H1 (cell line): ENCODE data around the gene RPUSD4. TPM values are rescaled to one million over a fixed set of nuclear protein-coding genes. Genes with fewer than 3 reads are reported as not detected.

Experiments used
- CTCF ChIA-PET: fragments of 300-600 bp; sonication (Branson Sonifier 250); formaldehyde crosslinking; loops from one replicate; lab custom pipeline; 2021; ENCODE audit not compliant: partially characterized antibody; lab: Charles Lee
- POLR2A ChIA-PET: fragments of 300-600 bp; sonication (Branson Sonifier 250); formaldehyde crosslinking; loops from one replicate; lab custom pipeline; 2021; ENCODE audit warnings: inconsistent platforms; ENCODE audit not compliant: partially characterized antibody; lab: Charles Lee
- DNase-seq, 2 experiments: peaks; one replicate each; pipeline versions ENCODE4 v3.0.0 to v3.0.0-alpha.2; 2010 to 2022; ENCODE audit warnings: low spot score in 2 of 2, low read depth in 1 of 2, mixed read lengths in 1 of 2
- FAIRE-seq: peaks from 2 replicates; lab custom pipeline; 2011; peaks lifted over from hg19 to GRCh38; lab: Jason Lieb, UNC
- H2AFZ ChIP-seq: 2 replicates; pipeline ENCODE4 v1.8.1; 2012; ENCODE audit warnings: low read length, inconsistent platforms
- H2AK5ac ChIP-seq: 2 replicates; pipeline ENCODE4 v1.6.1; 2013; ENCODE audit warnings: low read depth, low read length
- H2BK120ac ChIP-seq: replicated peaks from 2 replicates; pipeline ENCODE3; 2013; ENCODE audit warnings: low read depth, low read length, inconsistent platforms
- H2BK12ac ChIP-seq: 2 replicates; pipeline ENCODE4 v1.6.1; 2013; ENCODE audit warnings: low read depth, low read length
- H2BK15ac ChIP-seq: 2 replicates; pipeline ENCODE4 v1.6.1; 2013; ENCODE audit warnings: low read length
- H2BK20ac ChIP-seq: 2 replicates; pipeline ENCODE4 v1.6.1; 2013; ENCODE audit warnings: low read length
- H2BK5ac ChIP-seq: 2 replicates; pipeline ENCODE4 v1.6.1; 2013; ENCODE audit warnings: low read depth, low read length
- H3K14ac ChIP-seq: 2 replicates; pipeline ENCODE4 v1.6.1; 2013; ENCODE audit warnings: inconsistent platforms; ENCODE audit not compliant: insufficient read length
- H3K18ac ChIP-seq: 2 replicates; pipeline ENCODE4 v1.6.1; 2013; ENCODE audit warnings: low read length; ENCODE audit errors: extremely low read depth
- H3K23ac ChIP-seq: 2 replicates; pipeline ENCODE4 v1.6.1; 2013; ENCODE audit warnings: inconsistent platforms; ENCODE audit not compliant: insufficient read length
- H3K23me2 ChIP-seq: 2 replicates; pipeline ENCODE4 v1.6.1; 2013; ENCODE audit warnings: low read depth, low read length
- H3K27ac ChIP-seq: 2 replicates; pipeline ENCODE4 v1.6.1; 2011; ENCODE audit warnings: low read depth, low read length, inconsistent platforms
- H3K27me3 ChIP-seq, 4 experiments: replicated peaks in 1 of 4; 1 replicate in 1 of 4; 2 replicates in 3 of 4; pipeline versions ENCODE4 v1.6.1 to v1.8.1; 2011 to 2013; ENCODE audit warnings: low read length in 3 of 4, mild to moderate bottlenecking in 3 of 4, inconsistent platforms in 2 of 4, mixed read lengths in 2 of 4, moderate library complexity in 1 of 4; ENCODE audit not compliant: control insufficient read depth in 3 of 4, insufficient read depth in 3 of 4; ENCODE audit errors: extremely low read depth in 1 of 4
- H3K36me3 ChIP-seq, 4 experiments: 2 replicates each; pipeline versions ENCODE4 v1.6.1 to v1.8.1; 2011 to 2013; ENCODE audit warnings: mild to moderate bottlenecking in 4 of 4, low read length in 3 of 4, moderate library complexity in 2 of 4, control low read depth in 1 of 4, inconsistent platforms in 1 of 4; ENCODE audit not compliant: insufficient read depth in 4 of 4, control insufficient read depth in 2 of 4
- H3K4ac ChIP-seq: replicated peaks from 2 replicates; pipeline ENCODE3; 2013; ENCODE audit warnings: low read length, low read depth, mixed read lengths, inconsistent platforms; ENCODE audit not compliant: insufficient read length
- H3K4me1 ChIP-seq, 4 experiments: replicated peaks in 1 of 4; 1 replicate in 1 of 4; 2 replicates in 3 of 4; pipeline versions ENCODE4 v1.6.1 to v1.8.1; 2011 to 2013; ENCODE audit warnings: low read length in 3 of 4, inconsistent platforms in 2 of 4, mixed read lengths in 1 of 4; ENCODE audit not compliant: insufficient read depth in 4 of 4, control insufficient read depth in 3 of 4
- H3K4me2 ChIP-seq, 2 experiments: 2 replicates each; pipeline versions ENCODE4 v1.6.1 to v1.8.1; 2011 to 2013; ENCODE audit warnings: low read depth in 2 of 2, low read length in 2 of 2, control low read depth in 1 of 2, inconsistent platforms in 1 of 2, mild to moderate bottlenecking in 1 of 2; ENCODE audit not compliant: insufficient read depth in 1 of 2
- H3K4me3 ChIP-seq, 4 experiments: fragments of 200-600, 300-600 bp in 1 of 4; sonication (generic), shearing (Covaris generic), sonication (Bioruptor Twin) in 1 of 4; 2 replicates each; pipeline versions ENCODE4 v1.5.1 to v1.8.1; 2011 to 2016; ENCODE audit warnings: low read length in 4 of 4, low read depth in 3 of 4, control low read depth in 2 of 4, inconsistent platforms in 2 of 4, mild to moderate bottlenecking in 2 of 4, mixed read lengths in 1 of 4, moderate library complexity in 1 of 4; ENCODE audit not compliant: insufficient read depth in 2 of 4; ENCODE audit errors: extremely low read depth in 1 of 4
- H3K56ac ChIP-seq: replicated peaks from 2 replicates; pipeline ENCODE3; 2013; ENCODE audit warnings: low read depth, mild to moderate bottlenecking, mixed read lengths, low read length, inconsistent platforms; ENCODE audit not compliant: insufficient read length
- H3K79me1 ChIP-seq: 2 replicates; pipeline ENCODE4 v1.6.1; 2013; ENCODE audit warnings: low read depth, low read length, control low read depth
- H3K79me2 ChIP-seq, 2 experiments: 2 replicates each; pipeline versions ENCODE4 v1.6.1 to v1.8.1; 2012 to 2013; ENCODE audit warnings: low read length in 2 of 2, mild to moderate bottlenecking in 2 of 2, inconsistent platforms in 1 of 2; ENCODE audit not compliant: insufficient read depth in 2 of 2, control insufficient read depth in 1 of 2
- H3K9ac ChIP-seq, 4 experiments: replicated peaks in 1 of 4; 1 replicate in 1 of 4; 2 replicates in 3 of 4; pipeline versions ENCODE4 v1.6.1 to v1.8.1; 2011 to 2013; ENCODE audit warnings: low read depth in 3 of 4, low read length in 3 of 4, control low read depth in 2 of 4, mild to moderate bottlenecking in 2 of 4, moderate library complexity in 2 of 4, inconsistent platforms in 1 of 4; ENCODE audit errors: extremely low read depth in 1 of 4
- H3K9me3 ChIP-seq, 2 experiments: 2 replicates each; pipeline versions ENCODE4 v1.6.1 to v1.8.1; 2012 to 2013; ENCODE audit warnings: mild to moderate bottlenecking in 2 of 2, moderate library complexity in 2 of 2, control low read depth in 1 of 2, inconsistent platforms in 1 of 2, low read depth in 1 of 2, low read length in 1 of 2, mixed read lengths in 1 of 2; ENCODE audit not compliant: insufficient read depth in 2 of 2
- H4K20me1 ChIP-seq, 2 experiments: replicated peaks in 1 of 2; 2 replicates each; pipeline versions ENCODE3 to v1.8.1; 2011 to 2013; ENCODE audit warnings: inconsistent platforms in 2 of 2, low read length in 2 of 2, mild to moderate bottlenecking in 1 of 2; ENCODE audit not compliant: insufficient read depth in 2 of 2, control insufficient read depth in 1 of 2
- H4K5ac ChIP-seq: 2 replicates; pipeline ENCODE4 v1.6.1; 2013; ENCODE audit warnings: low read length, low read depth, mixed read lengths, inconsistent platforms; ENCODE audit not compliant: insufficient read length
- H4K8ac ChIP-seq: 2 replicates; pipeline ENCODE4 v1.8.0; 2013; ENCODE audit warnings: mild to moderate bottlenecking, moderate library complexity, low read length, inconsistent platforms; ENCODE audit not compliant: insufficient read depth; ENCODE audit errors: extremely low read depth
- H4K91ac ChIP-seq: replicated peaks from 2 replicates; pipeline ENCODE3; 2013; ENCODE audit warnings: low read length, mixed read lengths, inconsistent platforms; ENCODE audit not compliant: insufficient read length
- ASH2L ChIP-seq: fragments of 200-600, 300-600 bp; sonication (generic); IDR thresholded peaks from one replicate; pipeline ENCODE4 v1.7.1; 2017; ENCODE audit warnings: low read length
- BRCA1 ChIP-seq: IDR thresholded peaks from 2 replicates; pipeline ENCODE4 v1.6.1; 2012; ENCODE audit warnings: low read depth, low read length, improper control_type of control experiment
- CHD2 ChIP-seq: IDR thresholded peaks from 2 replicates; pipeline ENCODE4 v1.6.1; 2012; ENCODE audit warnings: low read length, improper control_type of control experiment
- EGR1 ChIP-seq: IDR thresholded peaks from 2 replicates; pipeline ENCODE4 v1.6.1; 2011; ENCODE audit warnings: low read depth, low read length, borderline replicate concordance
- HDAC2 ChIP-seq, 2 experiments: fragments of 300-600 bp in 1 of 2; sonication (generic) in 1 of 2; IDR thresholded peaks; 2 replicates each; pipeline ENCODE4 v1.6.1; 2011 to 2012; ENCODE audit warnings: low read depth in 2 of 2, low read length in 2 of 2, mild to moderate bottlenecking in 2 of 2, moderate library complexity in 2 of 2, borderline replicate concordance in 1 of 2, inconsistent platforms in 1 of 2
- HDAC6 ChIP-seq: IDR thresholded peaks from one replicate; pipeline ENCODE4 v1.7.1; 2012; ENCODE audit warnings: low read depth, mild to moderate bottlenecking, inconsistent platforms, low read length, moderate library complexity
- NANOG ChIP-seq: IDR thresholded peaks from 2 replicates; pipeline ENCODE4 v1.6.1; 2011; ENCODE audit warnings: low read length, low read depth, mild to moderate bottlenecking, inconsistent platforms; ENCODE audit not compliant: insufficient read depth, poor library complexity, severe bottlenecking
- PHF8 ChIP-seq: fragments of 200-600 bp; sonication (generic); conservative IDR thresholded peaks from 2 replicates; pipeline ENCODE4 v1.7.1; 2012; ENCODE audit warnings: low read depth, mild to moderate bottlenecking, inconsistent platforms, low read length, moderate library complexity
- POLR2A ChIP-seq, 2 experiments: IDR thresholded peaks; 1 replicate in 1 of 2; 2 replicates in 1 of 2; pipeline ENCODE4 v1.6.1; 2011; ENCODE audit warnings: low read depth in 2 of 2, low read length in 2 of 2, mild to moderate bottlenecking in 2 of 2; ENCODE audit errors: control extremely low read depth in 1 of 2
- SAP30 ChIP-seq: fragments of 300-600 bp; sonication (generic); IDR thresholded peaks from 2 replicates; pipeline ENCODE4 v1.7.1; 2012; ENCODE audit warnings: low read length, moderate library complexity, mild to moderate bottlenecking, inconsistent platforms; ENCODE audit not compliant: insufficient read depth, insufficient replicate concordance
- SIRT6 ChIP-seq: IDR thresholded peaks from one replicate; pipeline ENCODE4 v1.7.1; 2012; ENCODE audit warnings: low read length, inconsistent platforms
- SIX5 ChIP-seq: IDR thresholded peaks from 2 replicates; pipeline ENCODE4 v1.6.1; 2011; ENCODE audit warnings: mild to moderate bottlenecking, low read depth, low read length
- SP1 ChIP-seq: IDR thresholded peaks from 2 replicates; pipeline ENCODE4 v1.6.1; 2011; ENCODE audit warnings: low read depth, low read length
- SP2 ChIP-seq: IDR thresholded peaks from 2 replicates; pipeline ENCODE4 v1.6.1; 2012; ENCODE audit warnings: mild to moderate bottlenecking, low read length, inconsistent platforms
- TBP ChIP-seq: IDR thresholded peaks from 2 replicates; pipeline ENCODE4 v1.6.1; 2011; ENCODE audit warnings: low read depth, low read length, improper control_type of control experiment
- TCF12 ChIP-seq: IDR thresholded peaks from 2 replicates; pipeline ENCODE4 v1.6.1; 2011; ENCODE audit warnings: low read depth, mild to moderate bottlenecking, low read length
- WGBS, 2 experiments: shearing (Covaris generic) in 1 of 2; methylation state at CpG; one replicate each; pipeline versions ENCODE4 v1.1.6 to v1.1.7; 2013 to 2015; ENCODE audit warnings: low lambda C conversion rate in 2 of 2, mixed read lengths in 2 of 2, inconsistent platforms in 1 of 2, low coverage in 1 of 2, missing lambda C conversion rate in 1 of 2; ENCODE audit not compliant: insufficient replicate concordance in 2 of 2, insufficient coverage in 1 of 2, insufficient read length in 1 of 2; ENCODE audit errors: extremely low coverage in 1 of 2, missing lambda C conversion rate in 1 of 2; 5-methylcytosine and 5-hydroxymethylcytosine counted together
- polyA plus RNA-seq, 7 experiments: library from polyadenylated mRNA; depleted of rRNA in 3 of 7; stranded (reverse) in 5 of 7; unstranded in 2 of 7; fragments of >200 nt in 5 of 7; fragments of 200-250 nt in 2 of 7; gene quantifications; 1 replicate in 5 of 7; 2 replicates in 1 of 7; 4 replicates in 1 of 7; pipeline versions ENCODE4 v1.2.1 to v1.2.3, GENCODE V29; 2011 to 2013; ENCODE audit warnings: missing spikeins in 2 of 7, mixed read lengths in 2 of 7
- total RNA-seq: library from RNA; stranded (reverse); fragmentation: NEBNext Ultra II Directional; extraction: Animal tissue kit (Norgen Biotek cat#: 25700); gene quantifications from 2 replicates; pipeline ENCODE4 v1.2.1, GENCODE V29; 2021

Gene RPUSD4
- total and polyA plus RNA-seq, 2 of the 8 experiments (the other 6 are each of a cell fraction or from before 2014, with no cell fraction given), result 36.1 to 50.7 TPM

- Histone ChIP-seq H2AK5ac (no peak overlapping the region), H3K4ac (no peak overlapping the region), H3K9me3 (no peaks in the 10 kb centered on the region), H3K4me1 (no peaks in the 10 kb centered on the region), H3K9ac (no peak overlapping the region), H2BK15ac (no peak overlapping the region), H4K91ac (no peak overlapping the region), H4K5ac (no peak overlapping the region), H2BK20ac (no peak overlapping the region), H2BK5ac (no peak overlapping the region), H3K4me2 (no peak overlapping the region), H3K23ac (no peak overlapping the region), H2AFZ (no peak overlapping the region), H3K27ac (no peak overlapping the region), H4K20me1 (peaks cover 0 to 4% of the 10 kb centered on the region in 2 experiments), H3K56ac (no peak overlapping the region), H3K23me2 (no peaks in the 10 kb centered on the region), H3K4me3 (no peak overlapping the region), H4K8ac (no peak overlapping the region), H3K27me3 (no peaks in the 10 kb centered on the region), H3K79me2 (no peaks in the 10 kb centered on the region), H3K36me3 (peaks cover 0 to 37% (median 20%) of the 10 kb centered on the region in 4 experiments; a peak in 6 of 8 replicates), H2BK12ac (no peak overlapping the region), H3K18ac (no peak overlapping the region), H3K14ac (no peak overlapping the region), H2BK120ac (no peak overlapping the region), H3K79me1 (no peaks in the 10 kb centered on the region; the same call in 1 of the 2 replicates)
- CTCF ChIA-PET, result no interaction called here
- DNase-seq (no peak), FAIRE-seq (no peak)
- WGBS, 2 experiments, result 86% methylated on average over 2 of the region's 2 CpGs; no CpG with 5 or more reads in 1 of the 2 experiments
- POLR2A ChIA-PET, result interaction anchor here (1.2 to 6.4 kb wide), 3 partner anchors 10 to 17 kb away, joined by 3 to 43 read pairs (median 3); no protein-coding TSS in a partner anchor
- no peak for TF ChIP-seq HDAC2 (IDR thresholded peaks at IDR 0.05; ENCODE audit: borderline replicate concordance in 1 of 2, low read depth in 2 of 2, low read length in 2 of 2)
- TF ChIP-seq TBP, result no peak
- TF ChIP-seq SIRT6, result no peak
- no peak for TF ChIP-seq TCF12
- no peak for TF ChIP-seq SP2
- TF ChIP-seq SAP30, result no peak
- no peak for TF ChIP-seq SIX5
- TF ChIP-seq CHD2, result no peak
- no peak for TF ChIP-seq PHF8
- no peak for TF ChIP-seq HDAC6
- TF ChIP-seq BRCA1, result no peak
- TF ChIP-seq NANOG, result no peak
- TF ChIP-seq ASH2L, result no peak
- TF ChIP-seq SP1, result no peak
- TF ChIP-seq EGR1, result no peak
- TF ChIP-seq POLR2A (IDR thresholded peaks at IDR 0.05; ENCODE audit: control extremely low read depth in 1 of 2, low read depth in 2 of 2, low read length in 2 of 2), result no peak
Observed at GRCh38 chr11:126246636-126247035, 35.2 kb upstream of the RPUSD4 start.
